SK-N-SH (cell line): ENCODE results near the gene ZYG11A. TPM values are rescaled to one million over a fixed set of nuclear protein-coding genes. Genes with fewer than 3 reads are reported as not detected.

Experiments
- CTCF ChIA-PET: fragments of 300-600, 350-600 bp; formaldehyde crosslinking; extraction: SDS; loops from one replicate; lab custom pipeline; 2021; lab: Yijun Ruan, JAX
- POLR2A ChIA-PET: fragments of 350-600 bp; sonication (Branson Sonifier 250); formaldehyde crosslinking; extraction: SDS; loops from one replicate; lab custom pipeline; 2020; ENCODE audit warnings: antibody characterized with exemption, inconsistent platforms; lab: Yijun Ruan, JAX
- DNase-seq: peaks from one replicate; pipeline ENCODE4 v3.0.0; 2012
- H2AFZ ChIP-seq: fragments of 200-600 bp; sonication (generic); 2 replicates; pipeline ENCODE4 v1.8.1; 2016; ENCODE audit warnings: antibody characterized with exemption, mild to moderate bottlenecking, low read depth
- H3F3A ChIP-seq: fragments of 200-600 bp; sonication (generic); replicated peaks from 2 replicates; pipeline ENCODE3; 2016; ENCODE audit warnings: antibody characterized with exemption, mild to moderate bottlenecking; ENCODE audit not compliant: insufficient read depth
- H3K27ac ChIP-seq, 2 experiments: fragments of 200-500 bp in 1 of 2; fragments of 200-600 bp in 1 of 2; sonication (Bioruptor generic) in 1 of 2; sonication (generic), shearing (Covaris generic) in 1 of 2; 2 replicates each; pipeline versions ENCODE4 v1.5.1 to v1.6.1; 2014 to 2016; ENCODE audit warnings: low read depth in 2 of 2, inconsistent platforms in 1 of 2, low read length in 1 of 2, mild to moderate bottlenecking in 1 of 2, mixed read lengths in 1 of 2
- H3K27me3 ChIP-seq: fragments of 200-600 bp; sonication (generic), shearing (Covaris generic); 2 replicates; pipeline ENCODE4 v1.6.1; 2016; ENCODE audit warnings: mixed run types; ENCODE audit not compliant: insufficient read depth
- H3K36me3 ChIP-seq, 2 experiments: fragments of 200-500 bp in 1 of 2; fragments of 200-600 bp in 1 of 2; sonication (Bioruptor generic) in 1 of 2; sonication (generic) in 1 of 2; replicated peaks in 1 of 2; 2 replicates each; pipeline versions ENCODE3 to v1.5.1; 2014 to 2016; ENCODE audit warnings: low read length in 1 of 2, mild to moderate bottlenecking in 1 of 2; ENCODE audit not compliant: insufficient read depth in 2 of 2, control insufficient read depth in 1 of 2
- H3K4me1 ChIP-seq, 2 experiments: fragments of 200-500 bp in 1 of 2; fragments of 200-600 bp in 1 of 2; sonication (Bioruptor generic) in 1 of 2; sonication (generic), shearing (Covaris generic) in 1 of 2; 2 replicates each; pipeline versions ENCODE4 v1.5.1 to v1.6.1; 2014 to 2016; ENCODE audit warnings: low read depth in 1 of 2, low read length in 1 of 2, mixed run types in 1 of 2; ENCODE audit not compliant: insufficient read depth in 2 of 2, control insufficient read depth in 1 of 2
- H3K4me2 ChIP-seq: fragments of 200-600 bp; sonication (generic), shearing (Covaris generic); 2 replicates; pipeline ENCODE4 v1.6.1; 2017; ENCODE audit warnings: mixed run types
- H3K4me3 ChIP-seq, 2 experiments: fragments of 200-500 bp in 1 of 2; fragments of 200-600 bp in 1 of 2; sonication (Bioruptor generic) in 1 of 2; sonication (generic), shearing (Covaris generic) in 1 of 2; 2 replicates each; pipeline versions ENCODE4 v1.5.1 to v1.8.1; 2014 to 2016; ENCODE audit warnings: low read depth in 2 of 2, inconsistent platforms in 1 of 2, low read length in 1 of 2, mild to moderate bottlenecking in 1 of 2, mixed read lengths in 1 of 2, moderate library complexity in 1 of 2
- H3K79me2 ChIP-seq: fragments of 200-600 bp; sonication (generic); 2 replicates; pipeline ENCODE4 v1.8.1; 2017; ENCODE audit warnings: mild to moderate bottlenecking; ENCODE audit not compliant: insufficient read depth
- H3K9ac ChIP-seq: fragments of 200-600 bp; sonication (generic); 2 replicates; pipeline ENCODE4 v1.6.1; 2017; ENCODE audit warnings: mixed run types
- H3K9me2 ChIP-seq: fragments of 200-600 bp; sonication (generic); 2 replicates; pipeline ENCODE4 v1.6.1; 2017; ENCODE audit warnings: mixed run types
- H3K9me3 ChIP-seq: fragments of 200-600 bp; sonication (generic); 2 replicates; pipeline ENCODE4 v1.6.1; 2017; ENCODE audit warnings: mixed run types, mild to moderate bottlenecking, moderate library complexity
- H4K20me1 ChIP-seq: fragments of 200-600 bp; sonication (generic); 2 replicates; pipeline ENCODE4 v1.6.1; 2017; ENCODE audit warnings: mild to moderate bottlenecking, mixed run types; ENCODE audit not compliant: insufficient read depth
- CTCF ChIP-seq: fragments of 200-600 bp; sonication (generic); IDR thresholded peaks from 2 replicates; pipeline ENCODE4 v1.6.1; 2017; ENCODE audit warnings: antibody characterized with exemption, mild to moderate bottlenecking, moderate library complexity
- ELF1 ChIP-seq: IDR thresholded peaks from 2 replicates; pipeline ENCODE4 v1.4.0; 2012
- EP300 ChIP-seq, 2 experiments: IDR thresholded peaks; 2 replicates each; pipeline versions ENCODE4 v1.4.0 to v1.6.1; 2012; ENCODE audit warnings: borderline replicate concordance in 1 of 2, low read depth in 1 of 2, low read length in 1 of 2
- EZH2phosphoT487 ChIP-seq: fragments of 200-600 bp; sonication (generic); IDR thresholded peaks from 2 replicates; pipeline ENCODE4 v1.6.1; 2017; ENCODE audit warnings: low read depth, mixed run types, mild to moderate bottlenecking, antibody characterized with exemption, moderate library complexity, borderline replicate concordance
- FOSL2 ChIP-seq: IDR thresholded peaks from 2 replicates; pipeline ENCODE4 v1.4.0; 2012; ENCODE audit warnings: low read depth, mild to moderate bottlenecking, moderate library complexity, borderline replicate concordance
- FOXM1 ChIP-seq: IDR thresholded peaks from 2 replicates; pipeline ENCODE4 v1.4.0; 2012; ENCODE audit warnings: low read depth, mild to moderate bottlenecking
- GATA2 ChIP-seq: sonication (generic); formaldehyde crosslinking; IDR thresholded peaks from 2 replicates; pipeline ENCODE4 v1.5.0; 2020; ENCODE audit warnings: mild to moderate bottlenecking, missing genetic modification reagents
- IRF3 ChIP-seq: fragments of 150-350 bp; IDR thresholded peaks from 2 replicates; pipeline ENCODE4 v1.6.1; 2016; ENCODE audit warnings: mild to moderate bottlenecking, low read depth, low read length
- JUND ChIP-seq: IDR thresholded peaks from 2 replicates; pipeline ENCODE4 v1.4.0; 2012
- MEF2A ChIP-seq: IDR thresholded peaks from 2 replicates; pipeline ENCODE4 v1.4.0; 2012; ENCODE audit warnings: low read depth, borderline replicate concordance
- MXI1 ChIP-seq: IDR thresholded peaks from 2 replicates; pipeline ENCODE4 v1.6.1; 2012; ENCODE audit warnings: mild to moderate bottlenecking, low read depth, low read length, improper control_type of control experiment
- PBX3 ChIP-seq: IDR thresholded peaks from 2 replicates; pipeline ENCODE4; 2012
- POLR2AphosphoS5 ChIP-seq: IDR thresholded peaks from 2 replicates; pipeline ENCODE4 v1.6.1; 2012; ENCODE audit warnings: low read depth, low read length
- RAD21 ChIP-seq: IDR thresholded peaks from 2 replicates; pipeline ENCODE4 v1.6.1; 2012; ENCODE audit warnings: mild to moderate bottlenecking, low read length
- RCOR1 ChIP-seq: fragments of 150-350 bp; IDR thresholded peaks from 2 replicates; pipeline ENCODE4 v1.6.1; 2017; ENCODE audit warnings: antibody characterized with exemption, low read length
- RFX5 ChIP-seq: IDR thresholded peaks from 2 replicates; pipeline ENCODE4 v1.6.1; 2012; ENCODE audit warnings: mild to moderate bottlenecking, improper control_type of control experiment, low read length
- SMC3 ChIP-seq: IDR thresholded peaks from 2 replicates; pipeline ENCODE4 v1.6.1; 2012; ENCODE audit warnings: low read depth, low read length, improper control_type of control experiment
- TCF12 ChIP-seq: IDR thresholded peaks from 2 replicates; pipeline ENCODE4 v1.4.0; 2012
- USF1 ChIP-seq: IDR thresholded peaks from 2 replicates; pipeline ENCODE4 v1.4.0; 2012; ENCODE audit warnings: low read depth, borderline replicate concordance
- YY1 ChIP-seq: IDR thresholded peaks from 2 replicates; pipeline ENCODE4 v1.4.0; 2012; ENCODE audit warnings: low read depth, mild to moderate bottlenecking
- ZBTB33 ChIP-seq: IDR thresholded peaks from 2 replicates; pipeline ENCODE4 v1.4.0; 2012; ENCODE audit warnings: low read depth, borderline replicate concordance
- WGBS: methylation state at CpG from one replicate; pipeline ENCODE4 v1.1.6; 2017; ENCODE audit warnings: low lambda C conversion rate; 5-methylcytosine and 5-hydroxymethylcytosine counted together
- polyA plus RNA-seq, 3 experiments: library from polyadenylated mRNA; depleted of rRNA; stranded (reverse); fragments of >200 nt; gene quantifications; 2 replicates each; pipeline ENCODE4 v1.2.3, GENCODE V29; 2012

The ZYG11A gene
- polyA plus RNA-seq, 1 of the 3 experiments (the other 2 are of a cell fraction) = 0.41 TPM

- Histone ChIP-seq H3F3A (no peaks in the 10 kb centered on the region), H3K4me2 (no peak overlapping the region), H3K27me3 (no peaks in the 10 kb centered on the region), H3K79me2 (no peaks in the 10 kb centered on the region), H3K27ac (no peak overlapping the region), H4K20me1 (no peaks in the 10 kb centered on the region), H3K9me2 (no peaks in the 10 kb centered on the region), H2AFZ (no peak overlapping the region), H3K36me3 (no peaks in the 10 kb centered on the region), H3K9me3 (no peaks in the 10 kb centered on the region), H3K4me3 (no peak overlapping the region), H3K9ac (no peak overlapping the region), H3K4me1 (no peaks in the 10 kb centered on the region)
- DNase-seq = no peak
- TF ChIP-seq TCF12 = no peak
- TF ChIP-seq EZH2phosphoT487 = no peak
- no peak for TF ChIP-seq JUND
- WGBS = 91% methylated on average over 9 of the region's 10 CpGs
- ChIA-PET POLR2A (no interaction called here), CTCF (interaction anchor here (1.0 to 1.2 kb wide), 2 partner anchors 265 to 269 kb away, joined by 3 to 10 read pairs; no protein-coding TSS in a partner anchor)
Measured at GRCh38 chr1:52911541-52911940, 69.0 kb downstream of the ZYG11A start.

GRCh38 chr1:52913014-52913413 lies 70.5 kb downstream of the ZYG11A start:
- H4K20me1 ChIP-seq = no peaks in the 10 kb centered on the region
- no peak overlapping the region for H3K4me3 ChIP-seq
- no peak overlapping the region for H2AFZ ChIP-seq
- DNase-seq = no peak
- TF ChIP-seq MXI1 = no peak
- TF ChIP-seq MEF2A = no peak
- no peak for TF ChIP-seq SMC3
- TF ChIP-seq FOSL2 = no peak
- TF ChIP-seq POLR2AphosphoS5 = no peak
- TF ChIP-seq TCF12 = no peak
- TF ChIP-seq RAD21 = no peak
- TF ChIP-seq RFX5 = no peak
- TF ChIP-seq ZBTB33 = no peak
- TF ChIP-seq PBX3 = no peak
- TF ChIP-seq IRF3 = no peak
- no peak for TF ChIP-seq ELF1
- TF ChIP-seq JUND = no peak
- no peak for TF ChIP-seq GATA2
- no peak for TF ChIP-seq YY1
- TF ChIP-seq CTCF = no peak
- TF ChIP-seq FOXM1 = no peak
- no peak for TF ChIP-seq RCOR1
- no peak for TF ChIP-seq USF1
- TF ChIP-seq EP300 (IDR thresholded peaks at IDR 0.05; ENCODE audit: borderline replicate concordance in 1 of 2, low read depth in 1 of 2, low read length in 1 of 2) = no peak
- H3K9me2 ChIP-seq = no peaks in the 10 kb centered on the region
- no peaks in the 10 kb centered on the region for H3F3A ChIP-seq
- no peaks in the 10 kb centered on the region for H3K9me3 ChIP-seq
- no peaks in the 10 kb centered on the region for H3K4me1 ChIP-seq
- no peak overlapping the region for H3K9ac ChIP-seq
- WGBS = 95% methylated on average over 3 of the region's 3 CpGs
- CTCF ChIA-PET = no interaction called here
- H3K27ac ChIP-seq = no peak overlapping the region
- no peaks in the 10 kb centered on the region for H3K36me3 ChIP-seq
- no peaks in the 10 kb centered on the region for H3K27me3 ChIP-seq
- no peaks in the 10 kb centered on the region for H3K79me2 ChIP-seq
- no peak overlapping the region for H3K4me2 ChIP-seq
- POLR2A ChIA-PET = no interaction called here
